Activated CD4-positive, CD25-positive, alpha-beta regulatory T cell treated with anti-CD3 and anti-CD28 coated beads, Interleukin-2, amount 50 U/mL, for 16 hours (primary cell): ENCODE measurements around the gene MARCHF2.
A peak's percentile ranks its signal among the peaks of the same experiment; 100 is the strongest.
"Not testable (repeated sequence)": the region's sequence is repeated elsewhere in the genome, so short reads cannot be mapped to it uniquely, and the experiment has no call there.

Source experiments
- DNase-seq: peaks from one replicate; pipeline ENCODE4 v3.0.0-alpha.2; 2020; ENCODE audit warnings: low read depth, low spot score

MARCHF2 gene

GRCh38 chr19:8410718-8411117 is 2.4 kb upstream of the MARCHF2 start:
- DNase-seq = not testable (repeated sequence)

GRCh38 chr19:8413629-8413995 is 507 bp downstream of the MARCHF2 start:
- DNase-seq = no peak

GRCh38 chr19:8416796-8417195 is 3.7 kb downstream of the MARCHF2 start:
- DNase-seq = no peak

- no peak for DNase-seq
These were observed 8.7 kb downstream of the MARCHF2 start for GRCh38 chr19:8421484-8422461.

- DNase-seq = no peak
These were observed 10.7 kb downstream of the MARCHF2 start for GRCh38 chr19:8423817-8424223.

GRCh38 chr19:8425331-8425730 is 12.2 kb downstream of the MARCHF2 start:
- not testable (repeated sequence) for DNase-seq

- DNase-seq = no peak
These were observed 13.2 kb downstream of the MARCHF2 start for GRCh38 chr19:8426283-8426682.

- no peak for DNase-seq
These were observed 15.9 kb downstream of the MARCHF2 start for GRCh38 chr19:8429044-8429443.

- no peak for DNase-seq
These were observed 16.7 kb downstream of the MARCHF2 start for GRCh38 chr19:8429826-8430225.

- DNase-seq = no peak
These were observed 17.5 kb downstream of the MARCHF2 start for GRCh38 chr19:8430650-8431049.

- DNase-seq = no peak
These were observed 25.1 kb downstream of the MARCHF2 start for GRCh38 chr19:8438236-8438635.

- DNase-seq = no peak
These were observed 28.8 kb downstream of the MARCHF2 start for GRCh38 chr19:8441725-8442544.

- not testable (repeated sequence) for DNase-seq
These were observed 31.1 kb downstream of the MARCHF2 start for GRCh38 chr19:8444140-8444676.

GRCh38 chr19:8444677-8445487 is 31.8 kb downstream of the MARCHF2 start, which contains the start of gene HNRNPM:
Gene HNRNPM (plus strand): TSS chr19:8444975. CDS start chr19:8444999, 24 bp downstream.
- peak; percentile 100 for DNase-seq

- DNase-seq = peak; percentile 5
These were observed 32.4 kb downstream of the MARCHF2 start for GRCh38 chr19:8445488-8446001.

GRCh38 chr19:8446061-8446709 is 33.1 kb downstream of the MARCHF2 start:
- no peak for DNase-seq

GRCh38 chr19:8449830-8450229 is 36.7 kb downstream of the MARCHF2 start:
- no peak for DNase-seq

GRCh38 chr19:8451377-8451776 is 38.3 kb downstream of the MARCHF2 start:
- no peak for DNase-seq

- DNase-seq = no peak
These were observed 38.8 kb downstream of the MARCHF2 start for GRCh38 chr19:8451885-8452284.

GRCh38 chr19:8452446-8453123 is 39.5 kb downstream of the MARCHF2 start:
- no peak for DNase-seq
